Mesendoderm (in vitro differentiated cells): ENCODE measurements around the gene ST6GAL1.

Source experiments
- DNase-seq: peaks from one replicate; pipeline ENCODE4 v3.0.0; 2013
- H2AK5ac ChIP-seq: 2 replicates; pipeline ENCODE4 v1.6.1; 2013; ENCODE audit warnings: low read length, inconsistent platforms
- H2BK120ac ChIP-seq: 2 replicates; pipeline ENCODE4 v1.6.1; 2013; ENCODE audit warnings: low read depth, mild to moderate bottlenecking, low read length, moderate library complexity, mixed read lengths
- H2BK15ac ChIP-seq: replicated peaks from 2 replicates; pipeline ENCODE4 v1.6.1; 2013; ENCODE audit warnings: low read depth, mild to moderate bottlenecking, moderate library complexity
- H2BK5ac ChIP-seq: 2 replicates; pipeline ENCODE4 v1.6.1; 2013; ENCODE audit warnings: low read length, inconsistent platforms
- H3K18ac ChIP-seq: 2 replicates; pipeline ENCODE4 v1.6.1; 2013; ENCODE audit warnings: mild to moderate bottlenecking, low read length, mixed read lengths
- H3K23ac ChIP-seq: one replicate; pipeline ENCODE4 v1.6.1; 2013; ENCODE audit warnings: low read length
- H3K27ac ChIP-seq: 2 replicates; pipeline ENCODE4 v1.5.1; 2013; ENCODE audit warnings: low read depth, mild to moderate bottlenecking, inconsistent platforms, low read length, moderate library complexity
- H3K27me3 ChIP-seq: 2 replicates; pipeline ENCODE4 v1.6.1; 2013; ENCODE audit warnings: low read length, control low read depth, mild to moderate bottlenecking, inconsistent platforms; ENCODE audit not compliant: insufficient read depth, poor library complexity
- H3K36me3 ChIP-seq: 2 replicates; pipeline ENCODE4 v1.6.1; 2013; ENCODE audit warnings: low read length, inconsistent platforms; ENCODE audit not compliant: control insufficient read depth, insufficient read depth
- H3K4ac ChIP-seq: one replicate; pipeline ENCODE4 v1.6.1; 2013; ENCODE audit warnings: low read depth, mild to moderate bottlenecking, low read length, moderate library complexity
- H3K4me1 ChIP-seq: 2 replicates; pipeline ENCODE4 v1.6.1; 2013; ENCODE audit warnings: low read depth, low read length, inconsistent platforms; ENCODE audit not compliant: control insufficient read depth
- H3K4me2 ChIP-seq: 2 replicates; pipeline ENCODE4 v1.6.1; 2013; ENCODE audit warnings: low read length
- H3K4me3 ChIP-seq: 2 replicates; pipeline ENCODE4 v1.5.1; 2013; ENCODE audit warnings: mild to moderate bottlenecking, low read length
- H3K56ac ChIP-seq: one replicate; pipeline ENCODE4 v1.6.1; 2013; ENCODE audit warnings: low read length
- H3K79me1 ChIP-seq: 2 replicates; pipeline ENCODE4 v1.6.1; 2013; ENCODE audit warnings: low read length, inconsistent platforms
- H3K79me2 ChIP-seq: 2 replicates; pipeline ENCODE4 v1.6.1; 2013; ENCODE audit warnings: mild to moderate bottlenecking, low read length; ENCODE audit not compliant: control insufficient read depth, insufficient read depth
- H3K9ac ChIP-seq: 2 replicates; pipeline ENCODE4 v1.6.1; 2013; ENCODE audit warnings: low read length, inconsistent platforms
- H4K5ac ChIP-seq: one replicate; pipeline ENCODE4 v1.6.1; 2013; ENCODE audit warnings: low read length
- H4K8ac ChIP-seq: one replicate; pipeline ENCODE4 v1.6.1; 2013; ENCODE audit warnings: low read depth, mild to moderate bottlenecking, control low read depth, low read length, moderate library complexity
- WGBS: extraction: QIAGEN DNeasy Blood & Tissue Kit; methylation state at CpG from one replicate; pipeline ENCODE4 v1.1.7; 2013; ENCODE audit warnings: low lambda C conversion rate, missing lambda C conversion rate; ENCODE audit not compliant: insufficient coverage; ENCODE audit errors: extremely low coverage; 5-methylcytosine and 5-hydroxymethylcytosine counted together

The ST6GAL1 gene

DNA sequence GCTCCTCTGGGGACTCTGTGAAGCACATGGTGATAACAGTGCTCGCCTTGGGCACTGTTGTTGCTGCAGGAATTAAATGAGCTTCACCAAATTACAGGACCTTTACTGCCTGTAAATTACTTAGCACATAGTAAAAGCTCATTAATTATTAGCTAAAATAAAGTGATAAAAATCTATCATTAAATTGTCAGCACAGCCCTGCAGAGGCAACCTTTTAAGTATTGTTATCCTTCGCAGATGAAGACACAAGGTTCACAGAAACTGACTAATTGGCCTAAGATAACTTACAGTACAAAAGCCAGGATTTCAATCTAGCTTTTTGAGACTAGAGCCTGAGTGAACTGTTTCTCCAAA is 96.0 kb downstream of the ST6GAL1 start:
- no peaks in the 10 kb centered on the region for H3K79me2 ChIP-seq
- no CpG with 5 or more reads among the region's 2 CpGs for WGBS

GRCh38 chr3:187027531-187028278 is 97.4 kb downstream of the ST6GAL1 start:
- Histone ChIP-seq H3K27ac (no peak overlapping the region), H2BK15ac (no peak overlapping the region), H3K4me2 (no peak overlapping the region), H3K18ac (no peak overlapping the region), H3K79me2 (no peaks in the 10 kb centered on the region), H3K23ac (no peak overlapping the region), H2AK5ac (no peak overlapping the region), H3K4ac (no peak overlapping the region), H3K9ac (no peak overlapping the region), H3K4me1 (peaks cover 7% of the 10 kb centered on the region), H3K4me3 (no peak overlapping the region), H3K79me1 (peaks cover 11% of the 10 kb centered on the region), H3K36me3 (no peaks in the 10 kb centered on the region), H4K5ac (no peak overlapping the region), H3K56ac (no peak overlapping the region), H3K27me3 (no peaks in the 10 kb centered on the region), H2BK120ac (no peak overlapping the region), H2BK5ac (no peak overlapping the region), H4K8ac (no peak overlapping the region)
- no CpG with 5 or more reads among the region's 8 CpGs for WGBS
- DNase-seq, result no peak

More for the DNA sequence above, 96.0 kb downstream of the ST6GAL1 start:
- no peaks in the 10 kb centered on the region for H3K36me3 ChIP-seq
- no peak overlapping the region for H4K5ac ChIP-seq
- H3K27me3 ChIP-seq, result no peaks in the 10 kb centered on the region
- H3K23ac ChIP-seq, result no peak overlapping the region
- no peak overlapping the region for H3K4me2 ChIP-seq
- H2BK5ac ChIP-seq, result no peak overlapping the region
- no peak overlapping the region for H2AK5ac ChIP-seq
- no peak for DNase-seq
- H2BK15ac ChIP-seq, result no peak overlapping the region
- H4K8ac ChIP-seq, result no peak overlapping the region
- H2BK120ac ChIP-seq, result no peak overlapping the region
- H3K56ac ChIP-seq, result no peak overlapping the region
- H3K9ac ChIP-seq, result no peak overlapping the region
- H3K27ac ChIP-seq, result no peak overlapping the region
- peak overlapping the region; percentile 46 for H3K18ac ChIP-seq
- H3K4ac ChIP-seq, result no peak overlapping the region
- peaks cover 11% of the 10 kb centered on the region for H3K79me1 ChIP-seq
- H3K4me1 ChIP-seq, result peaks cover 7% of the 10 kb centered on the region
- no peak overlapping the region for H3K4me3 ChIP-seq

DNA sequence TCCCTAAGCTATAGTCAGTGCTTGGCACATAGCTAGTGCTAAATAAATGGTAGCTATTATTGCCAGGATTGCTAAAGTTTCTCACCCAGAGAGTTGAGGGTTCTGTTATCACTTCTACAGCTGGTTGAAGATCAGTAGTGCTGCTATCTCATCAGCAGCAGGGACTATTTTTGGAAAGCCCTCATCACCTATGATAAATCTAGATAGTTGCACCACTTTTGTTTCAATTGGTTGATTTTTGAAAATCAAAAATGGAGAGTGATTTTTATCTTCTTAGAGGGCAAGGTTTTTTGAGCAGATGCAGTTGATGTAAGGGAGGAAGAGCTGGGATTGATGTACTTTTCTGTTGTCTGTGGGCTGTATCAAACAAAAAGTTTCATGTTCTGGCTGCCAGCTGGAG is 101.6 kb downstream of the ST6GAL1 start:
- Histone ChIP-seq H3K23ac (no peak overlapping the region), H2BK120ac (no peak overlapping the region), H3K4me2 (no peak overlapping the region), H3K4me3 (no peak overlapping the region), H3K79me2 (no peaks in the 10 kb centered on the region), H2BK15ac (no peak overlapping the region), H3K36me3 (no peaks in the 10 kb centered on the region), H3K27me3 (no peaks in the 10 kb centered on the region), H4K5ac (no peak overlapping the region), H2AK5ac (no peak overlapping the region), H3K4ac (no peak overlapping the region), H4K8ac (no peak overlapping the region), H3K18ac (peak overlapping the region; percentile 68), H3K4me1 (peaks cover 5% of the 10 kb centered on the region), H3K56ac (no peak overlapping the region), H3K79me1 (peaks cover 7% of the 10 kb centered on the region), H2BK5ac (no peak overlapping the region), H3K9ac (no peak overlapping the region), H3K27ac (no peak overlapping the region)
- no peak for DNase-seq

DNA sequence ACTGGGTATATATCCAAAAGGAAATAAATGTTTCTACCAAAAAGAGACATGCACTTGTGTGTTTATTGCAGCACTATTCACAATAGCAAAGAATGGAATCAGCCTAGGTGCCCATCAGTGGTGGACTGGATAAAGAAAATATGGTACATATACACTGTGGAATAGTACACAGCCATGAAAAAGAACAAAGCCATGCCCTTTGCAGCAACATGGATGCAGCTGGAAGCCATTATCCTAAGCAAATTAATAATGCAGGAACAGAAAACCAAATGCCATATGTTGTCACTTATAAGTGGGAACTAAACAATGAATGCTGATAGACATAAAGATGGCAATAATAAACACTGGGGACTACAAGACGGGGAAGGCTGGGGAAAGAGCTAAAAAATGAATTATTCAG is 106.1 kb downstream of the ST6GAL1 start:
- Histone ChIP-seq H4K5ac (no peak overlapping the region), H3K36me3 (peaks cover 4% of the 10 kb centered on the region), H2BK15ac (no peak overlapping the region), H2BK120ac (no peak overlapping the region), H3K9ac (no peak overlapping the region), H3K27ac (no peak overlapping the region), H3K4me3 (no peak overlapping the region), H2AK5ac (no peak overlapping the region), H4K8ac (no peak overlapping the region), H3K23ac (no peak overlapping the region), H3K79me2 (no peaks in the 10 kb centered on the region), H2BK5ac (no peak overlapping the region), H3K4me1 (peaks cover 5% of the 10 kb centered on the region), H3K18ac (no peak overlapping the region), H3K27me3 (no peaks in the 10 kb centered on the region), H3K4ac (no peak overlapping the region), H3K4me2 (no peak overlapping the region), H3K56ac (no peak overlapping the region), H3K79me1 (peaks cover 2% of the 10 kb centered on the region)
- WGBS, result no CpG with 5 or more reads among the region's 1 CpG
- DNase-seq, result no peak

DNA sequence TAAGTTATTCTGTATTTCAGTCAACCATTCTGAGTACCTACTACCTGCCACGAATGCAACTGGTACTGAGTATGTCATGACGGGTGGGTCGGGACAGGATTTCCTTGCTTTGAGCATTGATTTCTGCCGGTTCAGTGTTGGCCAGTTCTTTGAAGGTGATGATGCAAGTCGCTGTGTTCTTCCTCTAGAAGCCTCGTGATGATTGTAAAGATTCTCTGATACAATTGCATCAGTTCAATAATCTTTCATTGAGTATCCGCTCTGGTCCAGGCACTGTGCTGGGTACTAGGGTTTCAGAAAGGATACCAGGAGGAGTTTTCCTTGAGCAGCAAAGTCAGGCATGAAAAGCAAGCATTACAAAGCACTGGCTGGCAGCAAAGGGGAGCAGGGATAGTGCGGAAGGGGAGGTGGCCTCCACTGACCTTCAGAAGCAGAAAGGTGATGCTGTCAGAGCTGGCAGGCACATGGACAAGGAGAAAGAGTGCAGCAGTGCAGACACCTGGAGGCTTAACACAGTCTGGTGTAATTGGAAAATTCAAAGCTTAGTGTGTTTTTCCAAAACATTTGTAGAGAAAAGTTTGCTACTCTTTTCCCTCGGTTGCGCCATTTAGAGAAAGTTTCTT is 108.9 kb downstream of the ST6GAL1 start:
- H3K4me1 ChIP-seq, result no peaks in the 10 kb centered on the region
- H3K4me2 ChIP-seq, result no peak overlapping the region
- DNase-seq, result no peak
- no CpG with 5 or more reads among the region's 10 CpGs for WGBS
- peaks cover 4% of the 10 kb centered on the region for H3K36me3 ChIP-seq
- peaks cover 2% of the 10 kb centered on the region for H3K79me1 ChIP-seq
- H3K27me3 ChIP-seq, result no peaks in the 10 kb centered on the region
- no peaks in the 10 kb centered on the region for H3K79me2 ChIP-seq
- no peak overlapping the region for H3K27ac ChIP-seq
- H3K23ac ChIP-seq, result no peak overlapping the region
- H3K4me3 ChIP-seq, result no peak overlapping the region
- no peak overlapping the region for H4K5ac ChIP-seq
- no peak overlapping the region for H2BK120ac ChIP-seq
- no peak overlapping the region for H2BK15ac ChIP-seq
- H4K8ac ChIP-seq, result no peak overlapping the region
- H2AK5ac ChIP-seq, result no peak overlapping the region
- no peak overlapping the region for H2BK5ac ChIP-seq
- H3K4ac ChIP-seq, result no peak overlapping the region
- H3K9ac ChIP-seq, result no peak overlapping the region
- H3K56ac ChIP-seq, result no peak overlapping the region
- H3K18ac ChIP-seq, result no peak overlapping the region
